SK-N-SH (cell line): ENCODE measurements around the gene POLG2. TPM values are rescaled to one million over a fixed set of nuclear protein-coding genes. Genes with fewer than 3 reads are reported as not detected.

ENCODE experiments used
- CTCF ChIA-PET: fragments of 300-600, 350-600 bp; formaldehyde crosslinking; extraction: SDS; loops from one replicate; lab custom pipeline; 2021; lab: Yijun Ruan, JAX
- POLR2A ChIA-PET: fragments of 350-600 bp; sonication (Branson Sonifier 250); formaldehyde crosslinking; extraction: SDS; loops from one replicate; lab custom pipeline; 2020; ENCODE audit warnings: antibody characterized with exemption, inconsistent platforms; lab: Yijun Ruan, JAX
- DNase-seq: peaks from one replicate; pipeline ENCODE4 v3.0.0; 2012
- H2AFZ ChIP-seq: fragments of 200-600 bp; sonication (generic); 2 replicates; pipeline ENCODE4 v1.8.1; 2016; ENCODE audit warnings: antibody characterized with exemption, mild to moderate bottlenecking, low read depth
- H3F3A ChIP-seq: fragments of 200-600 bp; sonication (generic); replicated peaks from 2 replicates; pipeline ENCODE3; 2016; ENCODE audit warnings: antibody characterized with exemption, mild to moderate bottlenecking; ENCODE audit not compliant: insufficient read depth
- H3K27ac ChIP-seq, 2 experiments: fragments of 200-500 bp in 1 of 2; fragments of 200-600 bp in 1 of 2; sonication (Bioruptor generic) in 1 of 2; sonication (generic), shearing (Covaris generic) in 1 of 2; 2 replicates each; pipeline versions ENCODE4 v1.5.1 to v1.6.1; 2014 to 2016; ENCODE audit warnings: low read depth in 2 of 2, inconsistent platforms in 1 of 2, low read length in 1 of 2, mild to moderate bottlenecking in 1 of 2, mixed read lengths in 1 of 2
- H3K27me3 ChIP-seq: fragments of 200-600 bp; sonication (generic), shearing (Covaris generic); 2 replicates; pipeline ENCODE4 v1.6.1; 2016; ENCODE audit warnings: mixed run types; ENCODE audit not compliant: insufficient read depth
- H3K36me3 ChIP-seq, 2 experiments: fragments of 200-500 bp in 1 of 2; fragments of 200-600 bp in 1 of 2; sonication (Bioruptor generic) in 1 of 2; sonication (generic) in 1 of 2; replicated peaks in 1 of 2; 2 replicates each; pipeline versions ENCODE3 to v1.5.1; 2014 to 2016; ENCODE audit warnings: low read length in 1 of 2, mild to moderate bottlenecking in 1 of 2; ENCODE audit not compliant: insufficient read depth in 2 of 2, control insufficient read depth in 1 of 2
- H3K4me1 ChIP-seq, 2 experiments: fragments of 200-500 bp in 1 of 2; fragments of 200-600 bp in 1 of 2; sonication (Bioruptor generic) in 1 of 2; sonication (generic), shearing (Covaris generic) in 1 of 2; 2 replicates each; pipeline versions ENCODE4 v1.5.1 to v1.6.1; 2014 to 2016; ENCODE audit warnings: low read depth in 1 of 2, low read length in 1 of 2, mixed run types in 1 of 2; ENCODE audit not compliant: insufficient read depth in 2 of 2, control insufficient read depth in 1 of 2
- H3K4me2 ChIP-seq: fragments of 200-600 bp; sonication (generic), shearing (Covaris generic); 2 replicates; pipeline ENCODE4 v1.6.1; 2017; ENCODE audit warnings: mixed run types
- H3K4me3 ChIP-seq, 2 experiments: fragments of 200-500 bp in 1 of 2; fragments of 200-600 bp in 1 of 2; sonication (Bioruptor generic) in 1 of 2; sonication (generic), shearing (Covaris generic) in 1 of 2; 2 replicates each; pipeline versions ENCODE4 v1.5.1 to v1.8.1; 2014 to 2016; ENCODE audit warnings: low read depth in 2 of 2, inconsistent platforms in 1 of 2, low read length in 1 of 2, mild to moderate bottlenecking in 1 of 2, mixed read lengths in 1 of 2, moderate library complexity in 1 of 2
- H3K79me2 ChIP-seq: fragments of 200-600 bp; sonication (generic); 2 replicates; pipeline ENCODE4 v1.8.1; 2017; ENCODE audit warnings: mild to moderate bottlenecking; ENCODE audit not compliant: insufficient read depth
- H3K9ac ChIP-seq: fragments of 200-600 bp; sonication (generic); 2 replicates; pipeline ENCODE4 v1.6.1; 2017; ENCODE audit warnings: mixed run types
- H3K9me2 ChIP-seq: fragments of 200-600 bp; sonication (generic); 2 replicates; pipeline ENCODE4 v1.6.1; 2017; ENCODE audit warnings: mixed run types
- H3K9me3 ChIP-seq: fragments of 200-600 bp; sonication (generic); 2 replicates; pipeline ENCODE4 v1.6.1; 2017; ENCODE audit warnings: mixed run types, mild to moderate bottlenecking, moderate library complexity
- H4K20me1 ChIP-seq: fragments of 200-600 bp; sonication (generic); 2 replicates; pipeline ENCODE4 v1.6.1; 2017; ENCODE audit warnings: mild to moderate bottlenecking, mixed run types; ENCODE audit not compliant: insufficient read depth
- ELF1 ChIP-seq: IDR thresholded peaks from 2 replicates; pipeline ENCODE4 v1.4.0; 2012
- EP300 ChIP-seq, 2 experiments: IDR thresholded peaks; 2 replicates each; pipeline versions ENCODE4 v1.4.0 to v1.6.1; 2012; ENCODE audit warnings: borderline replicate concordance in 1 of 2, low read depth in 1 of 2, low read length in 1 of 2
- EZH2phosphoT487 ChIP-seq: fragments of 200-600 bp; sonication (generic); IDR thresholded peaks from 2 replicates; pipeline ENCODE4 v1.6.1; 2017; ENCODE audit warnings: low read depth, mixed run types, mild to moderate bottlenecking, antibody characterized with exemption, moderate library complexity, borderline replicate concordance
- FOSL2 ChIP-seq: IDR thresholded peaks from 2 replicates; pipeline ENCODE4 v1.4.0; 2012; ENCODE audit warnings: low read depth, mild to moderate bottlenecking, moderate library complexity, borderline replicate concordance
- FOXJ3 ChIP-seq: sonication (generic); formaldehyde crosslinking; IDR thresholded peaks from 2 replicates; pipeline ENCODE4 v1.5.1; 2020; ENCODE audit warnings: mild to moderate bottlenecking, missing genetic modification reagents
- GABPA ChIP-seq: IDR thresholded peaks from 2 replicates; pipeline ENCODE4 v1.4.0; 2012; ENCODE audit warnings: low read depth, mild to moderate bottlenecking
- GATA2 ChIP-seq: sonication (generic); formaldehyde crosslinking; IDR thresholded peaks from 2 replicates; pipeline ENCODE4 v1.5.0; 2020; ENCODE audit warnings: mild to moderate bottlenecking, missing genetic modification reagents
- JUND ChIP-seq: IDR thresholded peaks from 2 replicates; pipeline ENCODE4 v1.4.0; 2012
- MEF2A ChIP-seq: IDR thresholded peaks from 2 replicates; pipeline ENCODE4 v1.4.0; 2012; ENCODE audit warnings: low read depth, borderline replicate concordance
- MXI1 ChIP-seq: IDR thresholded peaks from 2 replicates; pipeline ENCODE4 v1.6.1; 2012; ENCODE audit warnings: mild to moderate bottlenecking, low read depth, low read length, improper control_type of control experiment
- NRF1 ChIP-seq: IDR thresholded peaks from 2 replicates; pipeline ENCODE4 v1.6.1; 2012; ENCODE audit warnings: low read depth, mild to moderate bottlenecking, low read length
- POLR2AphosphoS5 ChIP-seq: IDR thresholded peaks from 2 replicates; pipeline ENCODE4 v1.6.1; 2012; ENCODE audit warnings: low read depth, low read length
- RAD21 ChIP-seq: IDR thresholded peaks from 2 replicates; pipeline ENCODE4 v1.6.1; 2012; ENCODE audit warnings: mild to moderate bottlenecking, low read length
- RCOR1 ChIP-seq: fragments of 150-350 bp; IDR thresholded peaks from 2 replicates; pipeline ENCODE4 v1.6.1; 2017; ENCODE audit warnings: antibody characterized with exemption, low read length
- RFX5 ChIP-seq: IDR thresholded peaks from 2 replicates; pipeline ENCODE4 v1.6.1; 2012; ENCODE audit warnings: mild to moderate bottlenecking, improper control_type of control experiment, low read length
- SIN3A ChIP-seq: IDR thresholded peaks from 2 replicates; pipeline ENCODE4 v1.6.1; 2012; ENCODE audit warnings: low read depth, mild to moderate bottlenecking, low read length, moderate library complexity, borderline replicate concordance
- SMC3 ChIP-seq: IDR thresholded peaks from 2 replicates; pipeline ENCODE4 v1.6.1; 2012; ENCODE audit warnings: low read depth, low read length, improper control_type of control experiment
- TCF12 ChIP-seq: IDR thresholded peaks from 2 replicates; pipeline ENCODE4 v1.4.0; 2012
- YY1 ChIP-seq: IDR thresholded peaks from 2 replicates; pipeline ENCODE4 v1.4.0; 2012; ENCODE audit warnings: low read depth, mild to moderate bottlenecking
- WGBS: methylation state at CpG from one replicate; pipeline ENCODE4 v1.1.6; 2017; ENCODE audit warnings: low lambda C conversion rate; 5-methylcytosine and 5-hydroxymethylcytosine counted together
- polyA plus RNA-seq, 3 experiments: library from polyadenylated mRNA; depleted of rRNA; stranded (reverse); fragments of >200 nt; gene quantifications; 2 replicates each; pipeline ENCODE4 v1.2.3, GENCODE V29; 2012
- TF ChIP-seq, protein P1 (sequence below): IDR thresholded peaks from 2 replicates; pipeline ENCODE4 v1.4.0; 2012; ENCODE audit warnings: low read depth, borderline replicate concordance
- TF ChIP-seq, protein P2 (sequence below): IDR thresholded peaks from 2 replicates; pipeline ENCODE4 v1.4.0; 2012; ENCODE audit warnings: low read depth
- TF ChIP-seq, protein P3 (sequence below): fragments of 150-350 bp; IDR thresholded peaks from 2 replicates; pipeline ENCODE4 v1.6.1; 2016; ENCODE audit warnings: mild to moderate bottlenecking, low read depth, low read length
- TF ChIP-seq, protein P4 (sequence below): IDR thresholded peaks from 2 replicates; pipeline ENCODE4 v1.6.1; 2012; ENCODE audit warnings: mild to moderate bottlenecking, low read depth, low read length, moderate library complexity
- TF ChIP-seq, protein P5 (sequence below): fragments of 150-350 bp; IDR thresholded peaks from 2 replicates; pipeline ENCODE4 v1.6.1; 2017; ENCODE audit warnings: antibody characterized with exemption, low read length, low read depth, borderline replicate concordance

POLG2 gene
- polyA plus RNA-seq, 1 of the 3 experiments (the other 2 are of a cell fraction): 18.0 TPM

DNA sequence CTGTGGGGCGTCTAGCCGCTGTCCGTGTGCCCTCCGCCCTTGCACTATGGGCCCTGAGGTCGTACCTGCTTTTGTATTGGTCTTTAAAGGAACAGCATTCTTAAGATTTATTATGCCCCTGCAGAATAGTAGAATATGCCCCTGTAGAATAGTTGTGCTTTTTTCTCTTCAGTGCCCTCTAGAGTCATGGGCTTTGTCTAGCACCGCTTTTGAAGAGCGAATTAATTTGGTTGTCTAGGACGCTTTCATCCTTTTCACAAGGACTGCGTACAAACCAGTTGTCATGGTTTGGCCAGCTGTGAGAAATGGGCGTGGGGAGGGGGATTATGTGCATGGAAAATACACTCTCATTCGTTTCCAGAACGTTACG lies 10.5 kb upstream of the POLG2 start (continued):
- TF ChIP-seq SMC3: peak; percentile 25; the same call in 1 of the 2 replicates
- TF ChIP-seq NRF1: no peak

DNA sequence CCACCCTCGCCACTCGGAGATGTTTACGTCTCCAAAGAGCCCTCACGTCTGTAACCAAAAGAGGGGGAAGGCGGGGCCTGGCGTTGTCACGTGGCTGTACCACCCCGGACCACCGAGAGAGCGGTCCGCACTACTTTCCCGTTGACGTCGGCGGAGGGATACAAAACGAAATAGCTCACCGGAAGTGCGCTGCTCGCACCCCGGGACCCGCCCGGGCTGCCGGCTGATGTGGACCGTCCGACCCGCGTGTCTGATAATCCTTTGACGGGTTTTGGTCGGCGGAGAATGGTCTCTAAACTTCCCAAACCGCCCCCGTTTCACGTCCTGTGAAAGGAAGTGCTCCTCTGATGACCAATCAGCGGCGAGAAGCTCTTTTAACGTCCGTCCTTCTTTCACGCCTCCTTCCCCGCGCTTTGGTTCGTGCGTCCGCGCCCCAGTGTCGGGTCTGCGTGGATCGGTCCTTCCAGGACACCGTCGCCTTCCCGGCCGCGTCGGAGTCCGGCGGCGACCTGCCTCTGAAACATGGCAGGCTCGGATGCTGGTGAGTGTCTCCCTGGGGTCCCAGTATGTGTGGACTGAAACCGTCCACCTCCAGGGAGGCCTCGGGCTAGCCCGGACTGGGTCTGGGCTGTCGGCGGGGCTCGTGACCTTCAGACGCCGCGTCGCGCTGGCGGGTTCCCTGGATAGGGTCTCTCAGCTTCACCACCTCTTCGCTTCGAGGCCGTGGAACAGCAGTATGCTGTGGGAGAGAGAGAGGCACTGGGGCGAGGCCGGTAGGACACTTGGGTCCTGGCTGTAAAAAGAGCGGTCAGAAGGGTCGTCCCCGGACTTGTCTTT lies 9.9 kb upstream of the POLG2 start, which contains the start of gene CEP95:
TSS of gene CEP95 (plus strand) at position 402 of the 837 bp plus-strand sequence. CDS start at position 523, 121 bp downstream.
- H3F3A ChIP-seq: peaks cover 41% of the 10 kb centered on the region
- TF ChIP-seq EP300 (IDR thresholded peaks at IDR 0.05; ENCODE audit: borderline replicate concordance in 1 of 2, low read depth in 1 of 2, low read length in 1 of 2) (peak in 1 of 2 experiments; percentile 40; a peak in 1 of 4 replicates), YY1 (peak; percentile 70), FOXJ3 (CRISPR knock-in tag) (no peak), POLR2AphosphoS5 (peak; percentile 91), SMC3 (no peak), MEF2A (peak; percentile 60; the same call in 1 of the 2 replicates), MXI1 (peak; percentile 83), TCF12 (peak; percentile 62; the same call in 1 of the 2 replicates), JUND (peak; percentile 61), FOSL2 (no peak; the same call in 1 of the 2 replicates), RCOR1 (peak; percentile 18), GATA2 (no peak), RAD21 (no peak), EZH2phosphoT487 (no peak), NRF1 (no peak), GABPA (peak; percentile 79), RFX5 (0 out of 2 replicates have a peak, but pooled peaks have one; percentile 41), ELF1 (peak; percentile 88), SIN3A (peak; percentile 86)
- TF ChIP-seq, protein P1, sequence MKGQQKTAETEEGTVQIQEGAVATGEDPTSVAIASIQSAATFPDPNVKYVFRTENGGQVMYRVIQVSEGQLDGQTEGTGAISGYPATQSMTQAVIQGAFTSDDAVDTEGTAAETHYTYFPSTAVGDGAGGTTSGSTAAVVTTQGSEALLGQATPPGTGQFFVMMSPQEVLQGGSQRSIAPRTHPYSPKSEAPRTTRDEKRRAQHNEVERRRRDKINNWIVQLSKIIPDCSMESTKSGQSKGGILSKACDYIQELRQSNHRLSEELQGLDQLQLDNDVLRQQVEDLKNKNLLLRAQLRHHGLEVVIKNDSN: peak; percentile 93
- TF ChIP-seq, protein P2, sequence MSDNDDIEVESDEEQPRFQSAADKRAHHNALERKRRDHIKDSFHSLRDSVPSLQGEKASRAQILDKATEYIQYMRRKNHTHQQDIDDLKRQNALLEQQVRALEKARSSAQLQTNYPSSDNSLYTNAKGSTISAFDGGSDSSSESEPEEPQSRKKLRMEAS: peak; percentile 94
- TF ChIP-seq, protein P3, sequence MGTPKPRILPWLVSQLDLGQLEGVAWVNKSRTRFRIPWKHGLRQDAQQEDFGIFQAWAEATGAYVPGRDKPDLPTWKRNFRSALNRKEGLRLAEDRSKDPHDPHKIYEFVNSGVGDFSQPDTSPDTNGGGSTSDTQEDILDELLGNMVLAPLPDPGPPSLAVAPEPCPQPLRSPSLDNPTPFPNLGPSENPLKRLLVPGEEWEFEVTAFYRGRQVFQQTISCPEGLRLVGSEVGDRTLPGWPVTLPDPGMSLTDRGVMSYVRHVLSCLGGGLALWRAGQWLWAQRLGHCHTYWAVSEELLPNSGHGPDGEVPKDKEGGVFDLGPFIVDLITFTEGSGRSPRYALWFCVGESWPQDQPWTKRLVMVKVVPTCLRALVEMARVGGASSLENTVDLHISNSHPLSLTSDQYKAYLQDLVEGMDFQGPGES: no peak; the same call in 1 of the 2 replicates
- TF ChIP-seq, protein P4, sequence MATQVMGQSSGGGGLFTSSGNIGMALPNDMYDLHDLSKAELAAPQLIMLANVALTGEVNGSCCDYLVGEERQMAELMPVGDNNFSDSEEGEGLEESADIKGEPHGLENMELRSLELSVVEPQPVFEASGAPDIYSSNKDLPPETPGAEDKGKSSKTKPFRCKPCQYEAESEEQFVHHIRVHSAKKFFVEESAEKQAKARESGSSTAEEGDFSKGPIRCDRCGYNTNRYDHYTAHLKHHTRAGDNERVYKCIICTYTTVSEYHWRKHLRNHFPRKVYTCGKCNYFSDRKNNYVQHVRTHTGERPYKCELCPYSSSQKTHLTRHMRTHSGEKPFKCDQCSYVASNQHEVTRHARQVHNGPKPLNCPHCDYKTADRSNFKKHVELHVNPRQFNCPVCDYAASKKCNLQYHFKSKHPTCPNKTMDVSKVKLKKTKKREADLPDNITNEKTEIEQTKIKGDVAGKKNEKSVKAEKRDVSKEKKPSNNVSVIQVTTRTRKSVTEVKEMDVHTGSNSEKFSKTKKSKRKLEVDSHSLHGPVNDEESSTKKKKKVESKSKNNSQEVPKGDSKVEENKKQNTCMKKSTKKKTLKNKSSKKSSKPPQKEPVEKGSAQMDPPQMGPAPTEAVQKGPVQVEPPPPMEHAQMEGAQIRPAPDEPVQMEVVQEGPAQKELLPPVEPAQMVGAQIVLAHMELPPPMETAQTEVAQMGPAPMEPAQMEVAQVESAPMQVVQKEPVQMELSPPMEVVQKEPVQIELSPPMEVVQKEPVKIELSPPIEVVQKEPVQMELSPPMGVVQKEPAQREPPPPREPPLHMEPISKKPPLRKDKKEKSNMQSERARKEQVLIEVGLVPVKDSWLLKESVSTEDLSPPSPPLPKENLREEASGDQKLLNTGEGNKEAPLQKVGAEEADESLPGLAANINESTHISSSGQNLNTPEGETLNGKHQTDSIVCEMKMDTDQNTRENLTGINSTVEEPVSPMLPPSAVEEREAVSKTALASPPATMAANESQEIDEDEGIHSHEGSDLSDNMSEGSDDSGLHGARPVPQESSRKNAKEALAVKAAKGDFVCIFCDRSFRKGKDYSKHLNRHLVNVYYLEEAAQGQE: no peak
- TF ChIP-seq, protein P5, sequence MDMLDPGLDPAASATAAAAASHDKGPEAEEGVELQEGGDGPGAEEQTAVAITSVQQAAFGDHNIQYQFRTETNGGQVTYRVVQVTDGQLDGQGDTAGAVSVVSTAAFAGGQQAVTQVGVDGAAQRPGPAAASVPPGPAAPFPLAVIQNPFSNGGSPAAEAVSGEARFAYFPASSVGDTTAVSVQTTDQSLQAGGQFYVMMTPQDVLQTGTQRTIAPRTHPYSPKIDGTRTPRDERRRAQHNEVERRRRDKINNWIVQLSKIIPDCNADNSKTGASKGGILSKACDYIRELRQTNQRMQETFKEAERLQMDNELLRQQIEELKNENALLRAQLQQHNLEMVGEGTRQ: peak; percentile 74

More for the DNA sequence above, 9.9 kb upstream of the POLG2 start, which contains the start of gene CEP95:
- Histone ChIP-seq H4K20me1 (peaks cover 63% of the 10 kb centered on the region), H3K4me3 (peak within 1 kb of the TSS; percentile 74 to 96), H3K9me3 (no peaks in the 10 kb centered on the region), H3K4me1 (peaks cover 22 to 30% of the 10 kb centered on the region in 2 experiments), H3K36me3 (peaks cover 65 to 67% of the 10 kb centered on the region in 2 experiments), H3K27me3 (no peaks in the 10 kb centered on the region), H3K4me2 (peak within 1 kb of the TSS; percentile 86), H2AFZ (peak within 1 kb of the TSS; percentile 56; the same call in 1 of the 2 replicates), H3K79me2 (peaks cover 93% of the 10 kb centered on the region), H3K9ac (peak within 1 kb of the TSS; percentile 100), H3K9me2 (no peaks in the 10 kb centered on the region), H3K27ac (peak within 1 kb of the TSS; percentile 98 to 100)
- ChIA-PET CTCF (interaction anchor here (0.6 to 13.6 kb wide), 14 partner anchors 9 to 230 kb away, joined by 3 to 122 read pairs (median 5); partner anchors contain the start of gene POLG2), POLR2A (interaction anchor here (0.6 to 4.1 kb wide), 24 partner anchors 8 to 679 kb away, joined by 3 to 140 read pairs (median 4); partner anchors contain the start of genes FTSJ3, POLG2, PSMC5 and SMARCD2)
- WGBS: 0% methylated on average over 70 of the region's 77 CpGs
- peak; percentile 97 for DNase-seq
